Suprapubic skin (tissue), 3 donors: Measurements from ENCODE around the gene ROPN1.

Experiments
- CTCF ChIP-seq, 2 donors: fragments of 200-600 bp in 1 of 2; fragments of 450-650 bp in 1 of 2; sonication (generic) in 1 of 2; IDR thresholded peaks; one replicate each; pipeline ENCODE4 v1.5.1; 2016 to 2019; ENCODE audit warnings: antibody characterized with exemption in 2 of 2, mild to moderate bottlenecking in 1 of 2, moderate library complexity in 1 of 2
- EP300 ChIP-seq: sonication (generic); formaldehyde crosslinking; IDR thresholded peaks from one replicate; pipeline ENCODE4 v1.6.1; 2017; ENCODE audit warnings: antibody characterized with exemption

DNA sequence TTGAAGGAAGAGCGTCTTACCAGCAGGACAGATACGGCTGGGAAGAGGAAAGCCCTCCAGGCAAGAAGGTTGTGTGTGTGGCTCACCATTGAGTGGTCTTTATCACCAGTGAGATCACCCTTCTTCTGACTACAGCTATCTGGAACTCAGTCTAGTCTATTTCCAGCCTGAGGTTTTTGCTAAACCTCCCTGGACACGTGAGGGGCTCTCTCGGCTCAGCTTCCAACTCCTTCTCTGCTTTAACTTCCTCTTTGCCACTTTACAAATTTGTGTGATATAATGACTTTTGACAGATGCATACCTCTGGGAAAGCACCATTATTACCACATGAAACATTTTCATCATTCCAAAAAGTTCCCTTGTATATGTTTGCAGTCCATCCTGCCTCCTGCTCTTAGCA is 15.3 kb upstream of the ROPN1 start:
- no peak for TF ChIP-seq CTCF (IDR thresholded peaks at IDR 0.05)
- no peak for TF ChIP-seq EP300
